Mucosa of stomach (tissue), 1 donor: Measurements from ENCODE around the gene ETV6.

Experiments
- H3K27me3 ChIP-seq: one replicate; pipeline ENCODE4 v1.7.0; 2013; ENCODE audit warnings: mild to moderate bottlenecking, low read length; ENCODE audit not compliant: control insufficient read depth, insufficient read depth
- H3K36me3 ChIP-seq: one replicate; pipeline ENCODE4 v1.7.0; 2013; ENCODE audit warnings: low read length; ENCODE audit not compliant: control insufficient read depth, insufficient read depth
- H3K4me1 ChIP-seq: one replicate; pipeline ENCODE4 v1.7.0; 2013; ENCODE audit warnings: mild to moderate bottlenecking, low read length; ENCODE audit not compliant: control insufficient read depth, insufficient read depth
- H3K4me3 ChIP-seq: one replicate; pipeline ENCODE4 v1.7.0; 2013; ENCODE audit warnings: low read length
- H3K9ac ChIP-seq: one replicate; pipeline ENCODE4 v1.7.0; 2013; ENCODE audit warnings: mild to moderate bottlenecking, low read length, moderate library complexity
- H3K9me3 ChIP-seq: one replicate; pipeline ENCODE4 v1.7.0; 2013; ENCODE audit warnings: mild to moderate bottlenecking, low read length, moderate library complexity; ENCODE audit not compliant: control insufficient read depth
- donor health status: Pancreatic carcinoma.

The ETV6 gene

GRCh38 chr12:11861864-11862600, 212.6 kb downstream of the ETV6 start:
- H3K27me3 ChIP-seq = no peaks in the 10 kb centered on the region
- H3K4me3 ChIP-seq = no peak overlapping the region
- H3K4me1 ChIP-seq = peaks cover 26% of the 10 kb centered on the region
- no peaks in the 10 kb centered on the region for H3K36me3 ChIP-seq
- H3K9ac ChIP-seq = no peak overlapping the region
- no peaks in the 10 kb centered on the region for H3K9me3 ChIP-seq

DNA sequence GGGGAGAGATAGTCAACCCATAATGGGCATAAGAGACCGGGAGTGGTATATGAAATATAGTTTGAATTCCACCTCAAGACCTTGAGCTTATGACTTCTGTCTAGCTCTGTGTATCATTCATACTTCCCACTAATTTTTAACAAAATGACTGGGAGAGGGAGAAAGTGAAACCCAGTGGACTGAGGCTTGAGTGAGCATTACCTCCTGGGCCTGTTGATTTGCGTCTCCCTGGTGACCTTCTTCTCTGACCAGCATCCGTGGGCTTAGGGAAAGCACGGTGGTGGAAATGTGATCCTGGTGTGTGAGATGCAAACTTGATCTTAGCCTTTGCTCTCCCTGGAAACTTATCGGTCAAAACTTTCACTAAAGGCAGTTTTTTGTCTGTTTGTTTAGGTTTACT, 213.3 kb downstream of the ETV6 start:
- Histone ChIP-seq H3K9ac (no peak overlapping the region), H3K27me3 (no peaks in the 10 kb centered on the region), H3K4me3 (no peak overlapping the region), H3K4me1 (peaks cover 24% of the 10 kb centered on the region), H3K36me3 (no peaks in the 10 kb centered on the region), H3K9me3 (no peaks in the 10 kb centered on the region)

DNA sequence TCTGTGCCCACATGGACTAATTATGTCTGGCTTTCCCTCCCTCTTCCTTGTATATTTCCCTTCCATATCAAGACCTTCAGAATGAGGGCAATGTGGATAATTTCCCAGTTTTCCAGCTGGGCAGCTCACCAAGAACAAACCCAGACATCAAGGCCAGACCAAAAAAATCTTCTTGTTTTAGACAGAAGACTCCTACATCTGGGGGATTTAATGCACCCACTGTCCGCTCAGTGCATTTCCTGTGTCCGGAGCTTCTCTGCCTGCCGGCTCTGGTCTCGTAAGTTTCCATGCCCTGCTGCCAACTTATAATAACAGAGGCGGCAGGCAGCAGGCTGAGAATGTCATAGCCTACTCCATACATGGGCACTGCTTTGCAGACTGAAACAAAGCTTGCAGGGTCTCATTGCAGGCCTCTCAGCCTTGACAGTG, 214.0 kb downstream of the ETV6 start:
- Histone ChIP-seq H3K9ac (peak overlapping the region; percentile 31), H3K4me1 (peaks cover 24% of the 10 kb centered on the region), H3K36me3 (no peaks in the 10 kb centered on the region), H3K27me3 (no peaks in the 10 kb centered on the region), H3K4me3 (no peak overlapping the region), H3K9me3 (no peaks in the 10 kb centered on the region)

DNA sequence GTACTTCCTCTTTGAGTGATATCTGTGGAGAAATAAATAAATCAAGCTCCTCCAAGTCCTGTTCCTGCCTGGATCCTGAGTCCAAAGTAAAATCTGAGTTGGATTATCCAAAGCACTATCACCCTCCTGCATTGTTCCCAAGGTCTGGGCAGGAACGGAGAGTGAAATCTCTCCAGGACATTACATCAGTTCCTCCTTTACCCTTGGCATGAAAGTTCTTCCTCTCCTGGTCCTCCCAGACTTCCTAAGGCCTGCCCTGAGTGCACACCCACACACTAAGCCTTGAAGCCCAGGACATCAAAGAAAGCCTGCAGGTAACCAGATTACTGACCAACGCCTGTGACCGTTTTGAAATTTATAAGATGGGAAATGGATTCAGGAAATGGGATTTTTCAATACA, 214.5 kb downstream of the ETV6 start:
- Histone ChIP-seq H3K36me3 (no peaks in the 10 kb centered on the region), H3K4me3 (no peak overlapping the region)

GRCh38 chr12:11865824-11866223, 216.3 kb downstream of the ETV6 start:
- H3K36me3 ChIP-seq = no peaks in the 10 kb centered on the region
- no peak overlapping the region for H3K4me3 ChIP-seq
- no peaks in the 10 kb centered on the region for H3K9me3 ChIP-seq
- H3K9ac ChIP-seq = no peak overlapping the region
- H3K4me1 ChIP-seq = peaks cover 23% of the 10 kb centered on the region
- H3K27me3 ChIP-seq = no peaks in the 10 kb centered on the region

More for the DNA sequence above, 214.5 kb downstream of the ETV6 start:
- Histone ChIP-seq H3K27me3 (no peaks in the 10 kb centered on the region), H3K9me3 (no peaks in the 10 kb centered on the region), H3K4me1 (peaks cover 24% of the 10 kb centered on the region), H3K9ac (no peak overlapping the region)

GRCh38 chr12:11868027-11868426, 218.6 kb downstream of the ETV6 start:
- no peaks in the 10 kb centered on the region for H3K9me3 ChIP-seq
- no peak overlapping the region for H3K4me3 ChIP-seq
- H3K9ac ChIP-seq = no peak overlapping the region
- peaks cover 11% of the 10 kb centered on the region for H3K4me1 ChIP-seq
- H3K27me3 ChIP-seq = no peaks in the 10 kb centered on the region
- peaks cover 4% of the 10 kb centered on the region for H3K36me3 ChIP-seq

DNA sequence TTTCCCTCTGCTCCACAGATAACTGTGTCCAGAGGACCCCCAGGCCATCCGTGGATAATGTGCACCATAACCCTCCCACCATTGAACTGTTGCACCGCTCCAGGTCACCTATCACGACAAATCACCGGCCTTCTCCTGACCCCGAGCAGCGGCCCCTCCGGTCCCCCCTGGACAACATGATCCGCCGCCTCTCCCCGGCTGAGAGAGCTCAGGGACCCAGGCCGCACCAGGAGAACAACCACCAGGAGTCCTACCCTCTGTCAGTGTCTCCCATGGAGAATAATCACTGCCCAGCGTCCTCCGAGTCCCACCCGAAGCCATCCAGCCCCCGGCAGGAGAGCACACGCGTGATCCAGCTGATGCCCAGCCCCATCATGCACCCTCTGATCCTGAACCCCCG, 219.9 kb downstream of the ETV6 start:
- H3K36me3 ChIP-seq = peaks cover 4% of the 10 kb centered on the region

DNA sequence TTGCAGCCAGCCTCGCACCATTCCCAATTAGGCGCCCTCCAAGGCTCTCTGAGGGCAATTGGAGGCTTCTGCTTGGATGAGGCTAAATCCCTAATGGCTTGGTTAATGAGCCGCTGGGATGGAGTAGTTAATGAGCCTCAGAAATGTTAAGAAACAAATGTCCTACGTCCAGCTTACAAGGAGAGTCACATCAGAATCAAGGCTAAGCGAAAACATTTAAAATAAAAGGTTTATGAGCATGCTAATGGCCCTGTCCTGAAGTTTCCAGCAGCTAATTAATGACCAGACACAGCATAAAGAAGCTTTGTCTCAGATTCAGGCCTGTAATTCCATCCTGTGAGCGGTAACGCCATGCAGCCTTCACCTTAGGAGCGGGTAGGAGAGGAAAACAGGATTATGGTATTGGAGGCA, 220.6 kb downstream of the ETV6 start:
- Histone ChIP-seq H3K36me3 (peaks cover 4% of the 10 kb centered on the region), H3K9ac (no peak overlapping the region), H3K27me3 (no peaks in the 10 kb centered on the region), H3K4me1 (peaks cover 1% of the 10 kb centered on the region), H3K9me3 (no peaks in the 10 kb centered on the region), H3K4me3 (no peak overlapping the region)

More for the DNA sequence above, 219.9 kb downstream of the ETV6 start:
- Histone ChIP-seq H3K27me3 (no peaks in the 10 kb centered on the region), H3K4me1 (no peaks in the 10 kb centered on the region), H3K9me3 (no peaks in the 10 kb centered on the region), H3K4me3 (no peak overlapping the region), H3K9ac (no peak overlapping the region)

DNA sequence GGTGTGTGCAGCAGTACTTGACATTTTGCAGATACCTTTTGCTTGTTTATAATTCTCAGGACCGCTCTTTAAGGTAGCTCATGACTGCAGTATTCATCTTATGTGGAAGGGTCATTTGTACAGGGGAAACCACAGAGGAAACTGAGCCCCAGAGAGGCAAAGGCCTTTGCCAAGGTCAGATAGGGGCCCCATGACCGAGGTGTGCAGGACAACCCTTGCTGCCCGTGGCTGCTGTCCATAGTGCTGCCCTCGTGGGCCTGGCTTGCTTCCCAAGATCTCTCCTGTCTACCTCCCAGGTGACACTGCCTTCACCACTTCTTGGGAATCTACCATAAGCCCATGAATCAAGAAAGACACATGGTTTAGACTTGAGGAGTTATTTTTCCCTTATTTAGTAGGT, 222.6 kb downstream of the ETV6 start:
- H3K9me3 ChIP-seq = no peaks in the 10 kb centered on the region
- H3K4me1 ChIP-seq = peaks cover 11% of the 10 kb centered on the region
- H3K9ac ChIP-seq = no peak overlapping the region
- H3K27me3 ChIP-seq = no peaks in the 10 kb centered on the region
- peaks cover 4% of the 10 kb centered on the region for H3K36me3 ChIP-seq
- no peak overlapping the region for H3K4me3 ChIP-seq

GRCh38 chr12:11875414-11875935, 226.0 kb downstream of the ETV6 start:
- Histone ChIP-seq H3K9ac (no peak overlapping the region), H3K4me1 (peaks cover 28% of the 10 kb centered on the region), H3K36me3 (peaks cover 4% of the 10 kb centered on the region), H3K4me3 (no peak overlapping the region), H3K9me3 (no peaks in the 10 kb centered on the region), H3K27me3 (no peaks in the 10 kb centered on the region)

GRCh38 chr12:11876307-11876706, 226.8 kb downstream of the ETV6 start:
- Histone ChIP-seq H3K9me3 (no peaks in the 10 kb centered on the region), H3K9ac (no peak overlapping the region), H3K36me3 (peaks cover 4% of the 10 kb centered on the region), H3K4me3 (no peak overlapping the region), H3K4me1 (peaks cover 28% of the 10 kb centered on the region), H3K27me3 (no peaks in the 10 kb centered on the region)

GRCh38 chr12:11877102-11877826, 227.8 kb downstream of the ETV6 start:
- Histone ChIP-seq H3K27me3 (no peaks in the 10 kb centered on the region), H3K9ac (no peak overlapping the region), H3K36me3 (no peaks in the 10 kb centered on the region), H3K4me3 (no peak overlapping the region), H3K4me1 (peaks cover 36% of the 10 kb centered on the region), H3K9me3 (no peaks in the 10 kb centered on the region)
